GM12878 (cell line): ENCODE measurements around the gene ARL6. TPM values are rescaled to one million over a fixed set of nuclear protein-coding genes. Genes with fewer than 3 reads are reported as not detected.

ENCODE experiments used
- CTCF ChIP-seq, 3 experiments: IDR thresholded peaks in 2 of 3; conservative IDR thresholded peaks in 1 of 3; 2 replicates each; pipeline ENCODE4 v1.5.1; 2011; ENCODE audit warnings: low read depth in 3 of 3, low read length in 3 of 3, mild to moderate bottlenecking in 3 of 3, control low read depth in 2 of 3, moderate library complexity in 2 of 3, inconsistent platforms in 1 of 3, mixed read lengths in 1 of 3; ENCODE audit not compliant: control insufficient read depth in 2 of 3, insufficient read depth in 1 of 3; ENCODE audit errors: extremely low read depth in 1 of 3
- FOS ChIP-seq: IDR thresholded peaks from 3 replicates; pipeline ENCODE4 v1.6.1; 2011; ENCODE audit warnings: borderline replicate concordance; ENCODE audit not compliant: insufficient read length; ENCODE audit errors: extremely low read depth
- PRDM15 ChIP-seq: fragments of 450-650 bp; formaldehyde crosslinking; IDR thresholded peaks from 2 replicates; pipeline ENCODE4 v1.4.0; 2020; ENCODE audit warnings: mild to moderate bottlenecking, moderate library complexity
- REST ChIP-seq: IDR thresholded peaks from 2 replicates; pipeline ENCODE4 v1.6.1; 2012; ENCODE audit warnings: mild to moderate bottlenecking, low read depth, low read length
- SRF ChIP-seq, 2 experiments: IDR thresholded peaks; 2 replicates each; pipeline ENCODE4 v1.6.1; 2011; ENCODE audit warnings: low read depth in 2 of 2, low read length in 2 of 2, mild to moderate bottlenecking in 1 of 2, moderate library complexity in 1 of 2
- ZBTB40 ChIP-seq: fragments of 450-650 bp; IDR thresholded peaks from 2 replicates; pipeline ENCODE4 v1.6.1; 2016; ENCODE audit warnings: mild to moderate bottlenecking, moderate library complexity, borderline replicate concordance
- ZSCAN29 ChIP-seq: fragments of 450-650 bp; IDR thresholded peaks from 2 replicates; pipeline ENCODE4 v1.6.1; 2017; ENCODE audit warnings: mild to moderate bottlenecking, moderate library complexity
- polyA plus RNA-seq, 11 experiments: library from polyadenylated mRNA; depleted of rRNA in 4 of 11; unstranded in 6 of 11; stranded (reverse) in 5 of 11; fragments of >200 nt; fragmentation: Nextera tagmentation in 4 of 11; fragmentation: Illumina TruSeq in 1 of 11; extraction: Ambion mirVana in 4 of 11; extraction: Trizol in 1 of 11; gene quantifications; 1 replicate in 1 of 11; 2 replicates in 10 of 11; pipeline versions ENCODE4 v1.2.1 to v1.2.3, GENCODE V29; 2011 to 2016; ENCODE audit warnings: inconsistent platforms in 2 of 11, missing spikeins in 2 of 11, low read depth in 1 of 11
- total RNA-seq, 4 experiments: library from RNA; depleted of rRNA in 3 of 4; stranded (reverse); fragments of >200 nt in 3 of 4; fragmentation: Illumina TruSeq in 1 of 4; extraction: Trizol in 1 of 4; gene quantifications; 2 replicates each; pipeline versions ENCODE4 v1.2.1 to v1.2.3, GENCODE V29; 2013 to 2021

The ARL6 gene
- total and polyA plus RNA-seq, 10 of the 15 experiments (the other 5 are each of a cell fraction or from before 2014, with no cell fraction given), result 2.0 to 7.3 (median 4.3) TPM

- TF ChIP-seq PRDM15 (no peak), REST (no peak), ZSCAN29 (no peak), CTCF (IDR thresholded peaks at IDR 0.05 in 2 of 3, conservative IDR thresholded peaks at IDR 0.05 in 1 of 3; ENCODE audit: control insufficient read depth in 2 of 3, extremely low read depth in 1 of 3, insufficient read depth in 1 of 3, low read depth in 3 of 3, low read length in 3 of 3) (no peak), FOS (no peak), SRF (IDR thresholded peaks at IDR 0.05; ENCODE audit: low read depth in 2 of 2, low read length in 2 of 2) (no peak), ZBTB40 (no peak)
Measured at GRCh38 chr3:97825101-97825500, 60.5 kb downstream of the ARL6 start (continued).
